Aorta (tissue), 5 donors: ENCODE data around the gene NCOR1. TPM values are rescaled to one million over a fixed set of nuclear protein-coding genes. Genes with fewer than 3 reads are reported as not detected.
"Not testable (repeated sequence)": the region's sequence is repeated elsewhere in the genome, so short reads cannot be mapped to it uniquely, and the experiment has no call there.

ENCODE experiments used
- ATAC-seq: fragments of 200-7000 bp; cut with Tn5 transposase; one replicate; pipeline ENCODE4 v1.9.1; 2022; ENCODE audit warnings: moderate library complexity; ENCODE audit not compliant: low FRiP score
- DNase-seq, 2 donors: peaks; one replicate each; pipeline ENCODE4 v3.0.0-alpha.2; 2020
- H3K27ac ChIP-seq, 2 donors: one replicate each; pipeline ENCODE4 v1.5.1; 2013; ENCODE audit warnings: low read length in 2 of 2, mild to moderate bottlenecking in 2 of 2, moderate library complexity in 2 of 2, control low read depth in 1 of 2, inconsistent platforms in 1 of 2, low read depth in 1 of 2
- H3K27me3 ChIP-seq, 2 donors: one replicate each; pipeline ENCODE4 v1.6.1; 2013; ENCODE audit warnings: control low read depth in 1 of 2, low read length in 1 of 2, mild to moderate bottlenecking in 1 of 2, moderate library complexity in 1 of 2; ENCODE audit not compliant: insufficient read depth in 2 of 2, control insufficient read depth in 1 of 2
- H3K36me3 ChIP-seq, 2 donors: one replicate each; pipeline ENCODE4 v1.6.1; 2013; ENCODE audit warnings: control low read depth in 1 of 2, low read length in 1 of 2, mild to moderate bottlenecking in 1 of 2; ENCODE audit not compliant: insufficient read depth in 2 of 2, control insufficient read depth in 1 of 2
- H3K4me1 ChIP-seq, 2 donors: one replicate each; pipeline ENCODE4 v1.6.1; 2013; ENCODE audit warnings: low read length in 2 of 2, control low read depth in 1 of 2, mild to moderate bottlenecking in 1 of 2, moderate library complexity in 1 of 2; ENCODE audit not compliant: insufficient read depth in 2 of 2, control insufficient read depth in 1 of 2
- H3K4me3 ChIP-seq, 2 donors: one replicate each; pipeline ENCODE4 v1.5.1; 2013; ENCODE audit warnings: low read length in 2 of 2, control low read depth in 1 of 2, mild to moderate bottlenecking in 1 of 2
- H3K9me3 ChIP-seq: one replicate; pipeline ENCODE4 v1.6.1; 2013; ENCODE audit warnings: mild to moderate bottlenecking, low read length; ENCODE audit not compliant: control insufficient read depth
- WGBS, 2 donors: extraction: QIAGEN DNeasy Blood & Tissue Kit; methylation state at CpG; one replicate each; pipeline ENCODE4 v1.1.7; 2013; 5-methylcytosine and 5-hydroxymethylcytosine counted together
- intact Hi-C, 2 donors: fragments of 100-400 bp; cut with DNase I; formaldehyde crosslinking; loops; one replicate each; pipeline versions ENCODE4 v1.14.2 to v1.15.0; 2022
- polyA plus RNA-seq, 2 donors: library from polyadenylated mRNA; stranded (reverse); fragments of 200-250 nt; gene quantifications; one replicate each; pipeline ENCODE4 v1.2.3, GENCODE V29; 2013
- total RNA-seq, 2 donors: library from RNA; stranded (reverse); fragmentation: NEBNext Ultra II Directional; extraction: Animal tissue kit (Norgen Biotek cat#: 25700); gene quantifications; one replicate each; pipeline ENCODE4 v1.2.1, GENCODE V29; 2021
- donor health status: healthy with polysubstance abuse.
- donor health status: Bipolar disorder and iron deficiency.
- donor health status: DM: no; HTN: no; CAD: no.
- donor health status: DM: no; HTN: no; CAD: no.
- donor health status: DM: yes; HTN: yes; CAD: no.

NCOR1 gene
- total and polyA plus RNA-seq, 4 donors, result 134 to 323 (median 146) TPM

- H3K9me3 ChIP-seq, ATAC-seq, H3K4me1 ChIP-seq, H3K4me3 ChIP-seq, H3K27me3 ChIP-seq, DNase-seq, intact Hi-C loops, H3K27ac ChIP-seq, H3K36me3 ChIP-seq: not testable (repeated sequence)
- WGBS, 2 donors, result 91 to 93% methylated on average over 6 of the region's 6 CpGs
Observed at GRCh38 chr17:16204763-16205162, 10.6 kb downstream of the NCOR1 start.

- 33% methylated on average over 5 of the region's 5 CpGs for WGBS, 2 donors
- H3K36me3 ChIP-seq, H3K9me3 ChIP-seq, intact Hi-C loops, H3K4me3 ChIP-seq, DNase-seq, ATAC-seq, H3K27me3 ChIP-seq, H3K4me1 ChIP-seq: not testable (repeated sequence)
- peak overlapping the region in 1 of 2 donors; percentile 60 for H3K27ac ChIP-seq
Observed at GRCh38 chr17:16202554-16203500, 12.5 kb downstream of the NCOR1 start.

GRCh38 chr17:16201693-16202131, 13.6 kb downstream of the NCOR1 start:
- H3K4me1 ChIP-seq, H3K4me3 ChIP-seq, H3K27me3 ChIP-seq, H3K36me3 ChIP-seq, H3K27ac ChIP-seq, H3K9me3 ChIP-seq, intact Hi-C loops, ATAC-seq, DNase-seq: not testable (repeated sequence)
- WGBS, 2 donors, result 86 to 89% methylated on average over 13 of the region's 13 CpGs

GRCh38 chr17:16199093-16199492, 16.2 kb downstream of the NCOR1 start:
- Histone ChIP-seq H3K27me3 (no peaks in the 10 kb centered on the region), H3K27ac (no peak overlapping the region), H3K9me3 (no peaks in the 10 kb centered on the region), H3K4me3 (no peak overlapping the region), H3K4me1 (peaks cover 2% of the 10 kb centered on the region in 2 donors), H3K36me3 (no peaks in the 10 kb centered on the region)
- 44 to 45% methylated on average over 6 of the region's 6 CpGs for WGBS, 2 donors
- ATAC-seq (no peak), DNase-seq (no peak)
- intact Hi-C loops, result no loop called here

GRCh38 chr17:16197276-16197675, 18.1 kb downstream of the NCOR1 start:
- Histone ChIP-seq H3K27me3 (no peaks in the 10 kb centered on the region), H3K9me3 (no peaks in the 10 kb centered on the region), H3K4me1 (peaks cover 2% of the 10 kb centered on the region in 2 donors), H3K4me3 (no peak overlapping the region), H3K36me3 (no peaks in the 10 kb centered on the region), H3K27ac (no peak overlapping the region)
- no peak for ATAC-seq
- 94 to 100% methylated on average over 1 of the region's 1 CpG for WGBS, 2 donors
- DNase-seq, result no peak
- intact Hi-C loops, result no loop called here

- 90 to 93% methylated on average over 2 of the region's 2 CpGs for WGBS, 2 donors
- H3K27ac ChIP-seq, H3K27me3 ChIP-seq, intact Hi-C loops, DNase-seq, ATAC-seq, H3K4me1 ChIP-seq, H3K9me3 ChIP-seq, H3K4me3 ChIP-seq, H3K36me3 ChIP-seq: not testable (repeated sequence)
Observed at GRCh38 chr17:16194307-16194835, 21.0 kb downstream of the NCOR1 start.

- Histone ChIP-seq H3K4me1 (no peaks in the 10 kb centered on the region), H3K9me3 (no peaks in the 10 kb centered on the region), H3K27ac (no peak overlapping the region), H3K27me3 (no peaks in the 10 kb centered on the region), H3K4me3 (no peak overlapping the region), H3K36me3 (peaks cover 0 to 3% of the 10 kb centered on the region in 2 donors)
- ATAC-seq (no peak), DNase-seq (no peak)
- 87 to 92% methylated on average over 3 of the region's 3 CpGs for WGBS, 2 donors
- intact Hi-C loops, result no loop called here
Observed at GRCh38 chr17:16191604-16192003, 23.7 kb downstream of the NCOR1 start.

GRCh38 chr17:16190703-16191360, 24.5 kb downstream of the NCOR1 start:
- DNase-seq (no peak), ATAC-seq (no peak)
- H3K4me1 ChIP-seq, result no peaks in the 10 kb centered on the region
- intact Hi-C loops, result no loop called here
- H3K9me3 ChIP-seq, result no peaks in the 10 kb centered on the region
- H3K36me3 ChIP-seq, result peaks cover 0 to 4% of the 10 kb centered on the region in 2 donors
- H3K4me3 ChIP-seq, result no peak overlapping the region
- H3K27me3 ChIP-seq, result no peaks in the 10 kb centered on the region
- H3K27ac ChIP-seq, result no peak overlapping the region
- WGBS, 2 donors, result 71 to 74% methylated on average over 4 of the region's 4 CpGs
